Ascending aorta (tissue), 2 donors: ENCODE results near the gene NXPH3. TPM values are rescaled to one million over a fixed set of nuclear protein-coding genes. Genes with fewer than 3 reads are reported as not detected.

Experiments used
- DNase-seq, 2 donors: peaks; one replicate each; pipeline ENCODE4 v3.0.0-alpha.2; 2019; ENCODE audit warnings: low spot score in 2 of 2
- H3K27ac ChIP-seq, 2 donors: fragments of 200-600 bp; sonication (generic); one replicate each; pipeline ENCODE4 v1.5.1; 2016 to 2017; ENCODE audit warnings: mild to moderate bottlenecking in 1 of 2
- H3K27me3 ChIP-seq: fragments of 200-600 bp; sonication (generic); one replicate; pipeline ENCODE4 v1.5.1; 2017
- H3K36me3 ChIP-seq, 2 donors: fragments of 200-600 bp; sonication (generic); one replicate each; pipeline ENCODE4 v1.5.1; 2016
- H3K4me1 ChIP-seq, 2 donors: fragments of 200-600 bp; sonication (generic); one replicate each; pipeline ENCODE4 v1.5.1; 2016 to 2017; ENCODE audit warnings: mild to moderate bottlenecking in 1 of 2
- H3K4me3 ChIP-seq, 2 donors: fragments of 200-600 bp; sonication (generic); one replicate each; pipeline ENCODE4 v1.5.1; 2016 to 2017; ENCODE audit warnings: mild to moderate bottlenecking in 1 of 2
- H3K9me3 ChIP-seq, 2 donors: fragments of 200-600 bp; sonication (generic); one replicate each; pipeline ENCODE4 v1.5.1; 2016
- CTCF ChIP-seq, 3 experiments: fragments of 200-600 bp in 2 of 3; fragments of 450-650 bp in 1 of 3; sonication (generic) in 2 of 3; IDR thresholded peaks; one replicate each; pipeline ENCODE4 v1.5.1; 2016 to 2019; ENCODE audit warnings: antibody characterized with exemption in 3 of 3, mild to moderate bottlenecking in 1 of 3, moderate library complexity in 1 of 3
- intact Hi-C: fragments of 100-400 bp; cut with DNase I; formaldehyde crosslinking; loops from one replicate; pipeline ENCODE4 v1.15.1; 2023
- total RNA-seq: library from RNA; depleted of rRNA; stranded (reverse); fragments of >200 nt; gene quantifications from one replicate; pipeline ENCODE4 v1.1.0, GENCODE V29; 2016

Gene NXPH3
- total RNA-seq, 1 donor from 2014 or later = 30.3 TPM

GRCh38 chr17:49581648-49581998 is 6.0 kb downstream of the NXPH3 start:
- DNase-seq = no peak
- Histone ChIP-seq H3K27ac (peak overlapping the region; percentile 93 to 95), H3K36me3 (peaks cover 13 to 22% of the 10 kb centered on the region in 2 donors), H3K27me3 (no peaks in the 10 kb centered on the region), H3K4me1 (peaks cover 12 to 51% of the 10 kb centered on the region in 2 donors), H3K4me3 (no peak overlapping the region), H3K9me3 (no peaks in the 10 kb centered on the region)
- intact Hi-C loops = no loop called here
- TF ChIP-seq CTCF (IDR thresholded peaks at IDR 0.05) = no peak

- peak overlapping the region; percentile 93 to 95 for H3K27ac ChIP-seq
- peaks cover 12 to 48% of the 10 kb centered on the region in 2 donors for H3K4me1 ChIP-seq
- intact Hi-C loops = no loop called here
- no peak for TF ChIP-seq CTCF (IDR thresholded peaks at IDR 0.05)
- no peak for DNase-seq
- H3K4me3 ChIP-seq = no peak overlapping the region
- H3K9me3 ChIP-seq = no peaks in the 10 kb centered on the region
- H3K27me3 ChIP-seq = no peaks in the 10 kb centered on the region
- H3K36me3 ChIP-seq = peaks cover 13 to 22% of the 10 kb centered on the region in 2 donors
These were observed 6.5 kb downstream of the NXPH3 start for GRCh38 chr17:49582055-49582722.

DNA sequence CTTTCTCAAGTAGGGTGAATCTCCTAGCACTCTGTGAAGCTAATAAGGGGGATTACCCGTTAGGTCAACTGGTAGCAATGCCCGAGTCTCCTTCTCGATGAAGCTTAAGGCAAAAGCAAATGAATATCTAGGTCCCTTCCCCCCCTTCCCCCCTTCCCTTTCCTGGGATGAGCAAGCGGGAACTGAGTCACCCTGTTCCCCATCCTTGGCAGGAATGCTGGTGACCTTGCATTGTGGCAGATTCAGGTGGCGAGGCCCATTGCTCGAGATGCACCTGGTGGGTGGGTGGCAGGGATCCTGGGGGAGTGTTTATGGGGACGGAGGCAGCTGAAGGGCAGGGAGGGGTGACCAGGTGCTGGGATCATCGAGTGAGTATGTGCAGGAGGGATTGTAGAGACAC is 7.1 kb downstream of the NXPH3 start:
- no peak for DNase-seq
- Histone ChIP-seq H3K36me3 (peaks cover 13 to 22% of the 10 kb centered on the region in 2 donors), H3K4me1 (peaks cover 10 to 48% of the 10 kb centered on the region in 2 donors), H3K27ac (peak overlapping the region; percentile 93 to 95), H3K9me3 (no peaks in the 10 kb centered on the region), H3K4me3 (no peak overlapping the region), H3K27me3 (no peaks in the 10 kb centered on the region)
- intact Hi-C loops = no loop called here
- TF ChIP-seq CTCF (IDR thresholded peaks at IDR 0.05) = no peak

- no peak for TF ChIP-seq CTCF (IDR thresholded peaks at IDR 0.05)
- Histone ChIP-seq H3K27ac (peak overlapping the region; percentile 93 to 95), H3K4me3 (no peak overlapping the region), H3K27me3 (no peaks in the 10 kb centered on the region), H3K36me3 (peaks cover 13 to 22% of the 10 kb centered on the region in 2 donors), H3K4me1 (peaks cover 6 to 44% of the 10 kb centered on the region in 2 donors), H3K9me3 (no peaks in the 10 kb centered on the region)
- intact Hi-C loops = no loop called here
- peak in 1 of 2 donors; percentile 60 for DNase-seq
These were observed 7.6 kb downstream of the NXPH3 start for GRCh38 chr17:49583226-49583625.

GRCh38 chr17:49583889-49584288 is 8.2 kb downstream of the NXPH3 start:
- peaks cover 3 to 43% of the 10 kb centered on the region in 2 donors for H3K4me1 ChIP-seq
- DNase-seq = peak in 1 of 2 donors; percentile 54
- intact Hi-C loops = no loop called here
- H3K27ac ChIP-seq = peak overlapping the region; percentile 93 to 95
- H3K9me3 ChIP-seq = no peaks in the 10 kb centered on the region
- no peaks in the 10 kb centered on the region for H3K27me3 ChIP-seq
- no peak overlapping the region for H3K4me3 ChIP-seq
- TF ChIP-seq CTCF (IDR thresholded peaks at IDR 0.05) = no peak
- peaks cover 13 to 20% of the 10 kb centered on the region in 2 donors for H3K36me3 ChIP-seq
